Tibial nerve (tissue), 4 donors: ENCODE results near the gene HLA-DPA1. TPM values are rescaled to one million over a fixed set of nuclear protein-coding genes. Genes with fewer than 3 reads are reported as not detected.
"Not testable (repeated sequence)": the region's sequence is repeated elsewhere in the genome, so short reads cannot be mapped to it uniquely, and the experiment has no call there.

Source experiments
- DNase-seq, 2 donors: peaks; one replicate each; pipeline ENCODE4 v3.0.0-alpha.2; 2019; ENCODE audit warnings: low spot score in 2 of 2
- H3K27ac ChIP-seq, 4 donors: fragments of 200-600 bp; sonication (generic) in 3 of 4; one replicate each; pipeline ENCODE4 v1.5.1; 2017 to 2019; ENCODE audit warnings: mild to moderate bottlenecking in 1 of 4
- H3K27me3 ChIP-seq, 2 donors: fragments of 200-600 bp; sonication (generic) in 1 of 2; one replicate each; pipeline versions ENCODE4 v1.5.1 to v1.6.0; 2017 to 2019
- H3K36me3 ChIP-seq, 3 donors: fragments of 200-600 bp; sonication (generic); one replicate each; pipeline ENCODE4 v1.5.1; 2018 to 2019
- H3K4me1 ChIP-seq, 4 donors: fragments of 200-600 bp; sonication (generic) in 3 of 4; one replicate each; pipeline ENCODE4 v1.5.1; 2017 to 2019
- H3K4me3 ChIP-seq, 4 donors: fragments of 200-600 bp; sonication (generic) in 3 of 4; one replicate each; pipeline ENCODE4 v1.5.1; 2017 to 2019; ENCODE audit warnings: mild to moderate bottlenecking in 1 of 4, moderate library complexity in 1 of 4
- H3K9me3 ChIP-seq, 4 donors: fragments of 200-600 bp; sonication (generic) in 3 of 4; one replicate each; pipeline ENCODE4 v1.5.1; 2017 to 2019
- CTCF ChIP-seq, 5 experiments: fragments of 200-600 bp in 3 of 5; fragments of 450-650 bp in 2 of 5; sonication (generic) in 3 of 5; IDR thresholded peaks; one replicate each; pipeline ENCODE4 v1.5.1; 2016 to 2019; ENCODE audit warnings: antibody characterized with exemption in 5 of 5, mild to moderate bottlenecking in 3 of 5, moderate library complexity in 2 of 5
- EP300 ChIP-seq, 2 donors: sonication (generic); formaldehyde crosslinking; IDR thresholded peaks; one replicate each; pipeline ENCODE4 v1.6.1; 2017; ENCODE audit warnings: antibody characterized with exemption in 2 of 2, mild to moderate bottlenecking in 1 of 2
- POLR2A ChIP-seq, 2 donors: fragments of 450-650 bp; IDR thresholded peaks; one replicate each; pipeline ENCODE4 v1.6.1; 2017; ENCODE audit warnings: antibody characterized with exemption in 2 of 2, mild to moderate bottlenecking in 2 of 2, moderate library complexity in 2 of 2
- WGBS, 2 donors: methylation state at CpG; one replicate each; pipeline ENCODE4 v1.1.5; 2018; 5-methylcytosine and 5-hydroxymethylcytosine counted together
- total RNA-seq, 4 donors: library from RNA; depleted of rRNA; stranded (reverse); fragments of >200 nt; gene quantifications; one replicate each; pipeline ENCODE4 v1.1.0, GENCODE V29; 2016

HLA-DPA1 gene
- total RNA-seq, 4 donors from 2014 or later, result 39.8 to 179 (median 109) TPM

GRCh38 chr6:33103776-33104175 lies 30.3 kb upstream of the HLA-DPA1 start:
- Histone ChIP-seq H3K27me3 (peaks cover 0 to 7% of the 10 kb centered on the region in 2 donors), H3K36me3 (no peaks in the 10 kb centered on the region), H3K4me3 (no peak overlapping the region), H3K9me3 (peaks cover 0 to 20% (median 5%) of the 10 kb centered on the region in 4 donors), H3K4me1 (no peaks in the 10 kb centered on the region), H3K27ac (no peak overlapping the region)
- no peak for DNase-seq
- TF ChIP-seq POLR2A (IDR thresholded peaks at IDR 0.05) (no peak), EP300 (IDR thresholded peaks at IDR 0.05) (no peak), CTCF (IDR thresholded peaks at IDR 0.05) (no peak)
- WGBS, 2 donors, result 60 to 66% methylated on average over 3 of the region's 3 CpGs

GRCh38 chr6:33101121-33101737 lies 27.8 kb upstream of the HLA-DPA1 start:
- not testable (repeated sequence) for H3K4me3 ChIP-seq, H3K4me1 ChIP-seq, DNase-seq, H3K27ac ChIP-seq, H3K36me3 ChIP-seq, H3K27me3 ChIP-seq
- peaks cover 0 to 35% (median 5%) of the 10 kb centered on the region in 4 donors for H3K9me3 ChIP-seq
- 70 to 83% methylated on average over 5 of the region's 5 CpGs for WGBS, 2 donors

GRCh38 chr6:33095681-33096080 lies 22.2 kb upstream of the HLA-DPA1 start:
- Histone ChIP-seq H3K27ac (no peak overlapping the region), H3K36me3 (no peaks in the 10 kb centered on the region), H3K4me3 (no peak overlapping the region), H3K4me1 (no peaks in the 10 kb centered on the region), H3K9me3 (peaks cover 0 to 19% (median 1%) of the 10 kb centered on the region in 4 donors), H3K27me3 (no peaks in the 10 kb centered on the region)
- DNase-seq, result no peak
- WGBS, 2 donors, result 86 to 96% methylated on average over 1 of the region's 1 CpG
- TF ChIP-seq CTCF (IDR thresholded peaks at IDR 0.05), result no peak
- no peak for TF ChIP-seq EP300 (IDR thresholded peaks at IDR 0.05)
- no peak for TF ChIP-seq POLR2A (IDR thresholded peaks at IDR 0.05)

- WGBS, 2 donors, result 70 to 74% methylated on average over 3 of the region's 3 CpGs
- no peak for TF ChIP-seq POLR2A (IDR thresholded peaks at IDR 0.05)
- no peak for TF ChIP-seq CTCF (IDR thresholded peaks at IDR 0.05)
- TF ChIP-seq EP300 (IDR thresholded peaks at IDR 0.05), result no peak
- peaks cover 0 to 15% (median 0%) of the 10 kb centered on the region in 4 donors for H3K9me3 ChIP-seq
- H3K4me3 ChIP-seq, result no peak overlapping the region
- no peaks in the 10 kb centered on the region for H3K36me3 ChIP-seq
- no peak for DNase-seq
- no peaks in the 10 kb centered on the region for H3K4me1 ChIP-seq
- no peaks in the 10 kb centered on the region for H3K27me3 ChIP-seq
- H3K27ac ChIP-seq, result no peak overlapping the region
Observed at GRCh38 chr6:33093855-33094254, 20.4 kb upstream of the HLA-DPA1 start.

GRCh38 chr6:33092385-33092784 lies 18.9 kb upstream of the HLA-DPA1 start:
- Histone ChIP-seq H3K27ac (no peak overlapping the region), H3K4me1 (no peaks in the 10 kb centered on the region), H3K27me3 (no peaks in the 10 kb centered on the region), H3K36me3 (peaks cover 0 to 3% (median 0%) of the 10 kb centered on the region in 3 donors), H3K9me3 (peaks cover 0 to 4% (median 0%) of the 10 kb centered on the region in 4 donors), H3K4me3 (no peak overlapping the region)
- 87 to 96% methylated on average over 3 of the region's 3 CpGs for WGBS, 2 donors
- no peak for TF ChIP-seq EP300 (IDR thresholded peaks at IDR 0.05)
- TF ChIP-seq CTCF (IDR thresholded peaks at IDR 0.05), result no peak
- no peak for TF ChIP-seq POLR2A (IDR thresholded peaks at IDR 0.05)
- no peak for DNase-seq
